B cell (primary cell): ENCODE measurements around the gene ADAM12.

Experiments
- CTCF ChIP-seq: fragments of 200-600 bp; IDR thresholded peaks from one replicate; pipeline ENCODE4 v1.8.0; 2022; ENCODE audit warnings: antibody characterized with exemption, mild to moderate bottlenecking
- EZH2 ChIP-seq: IDR thresholded peaks from 2 replicates; pipeline ENCODE4 v1.6.1; 2012; ENCODE audit warnings: borderline replicate concordance, low read depth, mild to moderate bottlenecking, moderate library complexity, low read length; ENCODE audit not compliant: insufficient read depth, poor library complexity, severe bottlenecking

DNA sequence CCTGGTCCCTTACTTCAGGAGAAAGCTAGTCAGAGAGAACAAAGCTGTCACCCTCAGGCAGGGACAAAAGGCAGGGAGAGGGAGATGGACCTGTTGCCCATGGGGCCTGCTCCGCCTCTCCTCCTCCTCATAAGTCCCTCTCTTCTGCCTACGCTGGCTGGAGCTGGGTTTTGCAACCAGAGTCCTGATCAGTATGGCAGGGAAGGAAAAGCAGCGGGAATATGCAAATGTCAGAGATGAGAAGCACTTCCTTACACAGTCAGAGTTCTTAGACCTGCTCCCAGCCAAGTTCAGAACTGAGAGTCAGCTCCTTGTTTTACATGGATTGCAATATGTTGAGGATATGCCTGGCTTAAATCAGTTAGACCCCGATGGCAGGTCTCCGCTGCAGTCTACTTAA lies 231.1 kb downstream of the ADAM12 start:
- TF ChIP-seq CTCF (no peak), EZH2 (no peak)
